Left renal pelvis (tissue), 4 donors: Measurements from ENCODE around the gene CAND2. TPM values are rescaled to one million over a fixed set of nuclear protein-coding genes. Genes with fewer than 3 reads are reported as not detected.
"Not testable (repeated sequence)": the region's sequence is repeated elsewhere in the genome, so short reads cannot be mapped to it uniquely, and the experiment has no call there.

Source experiments
- DNase-seq, 4 donors: peaks; one replicate each; pipeline ENCODE4 v3.0.0-alpha.2; 2013; ENCODE audit warnings: low read depth in 4 of 4, low spot score in 3 of 4
- polyA plus RNA-seq, 4 donors: library from polyadenylated mRNA; unstranded; fragments of 120-200 nt; gene quantifications; one replicate each; pipeline ENCODE4 v1.2.1, GENCODE V29; 2013; ENCODE audit not compliant: insufficient read length in 4 of 4

The CAND2 gene
- polyA plus RNA-seq, 4 donors: 7.1 to 12.4 (median 9.2) TPM

GRCh38 chr3:12828751-12829150, 32.3 kb downstream of the CAND2 start:
- DNase-seq: no peak

- DNase-seq: no peak
Observed at GRCh38 chr3:12829404-12829803, 32.9 kb downstream of the CAND2 start.

- DNase-seq: no peak
Observed at GRCh38 chr3:12829886-12830784, 33.7 kb downstream of the CAND2 start.

GRCh38 chr3:12830785-12831156, 34.3 kb downstream of the CAND2 start:
- DNase-seq: no peak

GRCh38 chr3:12831301-12831866, 34.9 kb downstream of the CAND2 start:
- DNase-seq: no peak

GRCh38 chr3:12832350-12833221, 36.1 kb downstream of the CAND2 start:
- no peak for DNase-seq

GRCh38 chr3:12833222-12834161, 37.0 kb downstream of the CAND2 start:
- DNase-seq: no peak

GRCh38 chr3:12835052-12835665, 38.7 kb downstream of the CAND2 start:
- DNase-seq: no peak

- no peak for DNase-seq
Observed at GRCh38 chr3:12837295-12837986, 41.0 kb downstream of the CAND2 start.

GRCh38 chr3:12838179-12838965, 41.9 kb downstream of the CAND2 start:
- DNase-seq: no peak

GRCh38 chr3:12839156-12839946, 42.9 kb downstream of the CAND2 start:
- no peak for DNase-seq

- DNase-seq: not testable (repeated sequence)
Observed at GRCh38 chr3:12840148-12840547, 43.7 kb downstream of the CAND2 start.

GRCh38 chr3:12840591-12841148, 44.2 kb downstream of the CAND2 start:
- peak in 1 of 4 donors; percentile 16 for DNase-seq

- DNase-seq: peak; percentile 90 to 94 (median 92)
Observed at GRCh38 chr3:12841149-12841969, 44.9 kb downstream of the CAND2 start, which contains the start of gene RPL32. Gene RPL32 (minus strand): TSS chr3:12841565. CDS start chr3:12840237, 1,328 bp downstream.

GRCh38 chr3:12841970-12842328, 45.5 kb downstream of the CAND2 start:
- DNase-seq: no peak

GRCh38 chr3:12842469-12842868, 46.0 kb downstream of the CAND2 start:
- DNase-seq: no peak
